Pancreas (tissue), 10 donors: ENCODE data around the gene CER1. TPM values are rescaled to one million over a fixed set of nuclear protein-coding genes. Genes with fewer than 3 reads are reported as not detected.

Experiments
- ATAC-seq, 4 donors: fragments of 200-7000 bp; cut with Tn5 transposase; one replicate each; pipeline versions ENCODE4 v1.8.0 to v1.9.1; 2020; ENCODE audit warnings: mild to moderate bottlenecking in 4 of 4, moderate library complexity in 4 of 4
- DNase-seq, 6 donors: peaks; one replicate each; pipeline ENCODE4 v3.0.0-alpha.2; 2020
- FAIRE-seq: peaks from 2 replicates; lab custom pipeline; 2012; peaks lifted over from hg19 to GRCh38; lab: Jason Lieb, UNC
- H3K27ac ChIP-seq, 4 donors: fragments of 200-600 bp; sonication (generic); 1 replicate in 3 of 4; 2 replicates in 1 of 4; pipeline versions ENCODE4 v1.5.0 to v1.8.0; 2020
- H3K27me3 ChIP-seq, 4 donors: fragments of 200-600 bp; one replicate each; pipeline ENCODE4 v1.8.0; 2021
- H3K36me3 ChIP-seq, 3 donors: fragments of 200-600 bp; sonication (generic) in 1 of 3; one replicate each; pipeline versions ENCODE4 v1.5.0 to v1.8.0; 2020 to 2021
- H3K4me1 ChIP-seq, 3 donors: fragments of 200-600 bp; one replicate each; pipeline ENCODE4 v1.8.0; 2021
- H3K4me3 ChIP-seq, 4 donors: fragments of 200-600 bp; sonication (generic) in 2 of 4; one replicate each; pipeline versions ENCODE4 v1.5.0 to v1.8.0; 2020 to 2021
- H3K9me3 ChIP-seq, 4 donors: fragments of 200-600 bp; one replicate each; pipeline ENCODE4 v1.8.0; 2021
- CTCF ChIP-seq, 4 donors: fragments of 200-600 bp; sonication (generic) in 3 of 4; IDR thresholded peaks; one replicate each; pipeline versions ENCODE4 v1.5.0 to v1.8.0; 2021; ENCODE audit warnings: antibody characterized with exemption in 4 of 4
- WGBS, 2 donors: extraction: QIAGEN DNeasy Blood & Tissue Kit; methylation state at CpG; one replicate each; pipeline ENCODE4 v1.1.7; 2013; 5-methylcytosine and 5-hydroxymethylcytosine counted together
- intact Hi-C, 3 donors: fragments of 100-400 bp; cut with DNase I; formaldehyde crosslinking; loops; one replicate each; pipeline versions ENCODE4 v1.11.1 to v1.14.2; 2022
- polyA plus RNA-seq, 2 donors: library from polyadenylated mRNA; stranded (reverse); fragments of 200-250 nt; gene quantifications; one replicate each; pipeline ENCODE4 v1.2.3, GENCODE V29; 2013
- total RNA-seq, 6 donors: library from RNA; stranded (reverse); fragmentation: NEBNext Ultra II Directional in 4 of 6; extraction: Animal tissue kit (Norgen Biotek cat#: 25700) in 4 of 6; gene quantifications; one replicate each; pipeline versions ENCODE4 v1.2.1 to v1.2.4, GENCODE V29; 2021 to 2023
- donor health status: healthy with polysubstance abuse.
- donor health status: DM: no; HTN: no; CAD: no; lungs with moderate emphysema.
- donor health status: DM: no; HTN: no; CAD: no.
- donor health status: control.
- donor health status: control.
- donor health status: Bipolar disorder and iron deficiency.
- donor health status: DM: yes; HTN: yes; CAD: no.
- donor health status: DM: no; HTN: no; CAD: no.
- donor health status: DM: no; HTN: no; CAD: no.
- donor health status: DM: yes; HTN: yes; CAD: no.

The CER1 gene
- total and polyA plus RNA-seq, 8 donors = 0.12 TPM; not detected in 7

- intact Hi-C loops = no loop called here
- ATAC-seq = peak; percentile 97 to 98 (median 98)
- H3K9me3 ChIP-seq = no peaks in the 10 kb centered on the region
- peak within 1 kb of the TSS; percentile 47 to 84 (median 72) for H3K4me3 ChIP-seq
- FAIRE-seq = no peak
- TF ChIP-seq CTCF (IDR thresholded peaks at IDR 0.05) = no peak
- WGBS, 2 donors = 1 to 2% methylated on average over 34 to 48 of the region's 50 CpGs
- H3K36me3 ChIP-seq = no peaks in the 10 kb centered on the region
- DNase-seq = peak; percentile 72 to 90 (median 77)
- H3K27me3 ChIP-seq = no peaks in the 10 kb centered on the region
- peak within 1 kb of the TSS; percentile 27 to 59 (median 38) for H3K27ac ChIP-seq
- H3K4me1 ChIP-seq = peaks cover 0 to 9% (median 0%) of the 10 kb centered on the region in 3 donors
These were observed 29.2 kb downstream of the CER1 start, which contains the start of gene ZDHHC21 for GRCh38 chr9:14693251-14693861. ZDHHC21 (minus strand) TSS chr9:14693432; CDS start chr9:14674340, 19,092 bp downstream.

GRCh38 chr9:14692470-14693250 lies 29.9 kb downstream of the CER1 start:
- H3K27me3 ChIP-seq = no peaks in the 10 kb centered on the region
- no peak for TF ChIP-seq CTCF (IDR thresholded peaks at IDR 0.05)
- FAIRE-seq (no peak), ATAC-seq (peak; percentile 55 to 71 (median 68)), DNase-seq (peak in 3 of 6 donors; percentile 6 to 66 (median 25))
- intact Hi-C loops = no loop called here
- H3K4me3 ChIP-seq = peak overlapping the region; percentile 47 to 84 (median 72)
- no peaks in the 10 kb centered on the region for H3K36me3 ChIP-seq
- H3K27ac ChIP-seq = peak overlapping the region; percentile 27 to 59 (median 38)
- no peaks in the 10 kb centered on the region for H3K9me3 ChIP-seq
- WGBS, 2 donors = 1% methylated on average over 17 to 35 of the region's 35 CpGs
- H3K4me1 ChIP-seq = peaks cover 0 to 9% (median 0%) of the 10 kb centered on the region in 3 donors

- Histone ChIP-seq H3K27ac (no peak overlapping the region), H3K9me3 (no peaks in the 10 kb centered on the region), H3K36me3 (peaks cover 0 to 8% (median 0%) of the 10 kb centered on the region in 3 donors), H3K4me3 (no peak overlapping the region), H3K4me1 (peaks cover 0 to 9% (median 0%) of the 10 kb centered on the region in 3 donors), H3K27me3 (no peaks in the 10 kb centered on the region)
- intact Hi-C loops = no loop called here
- DNase-seq (no peak), FAIRE-seq (no peak), ATAC-seq (no peak)
- WGBS, 2 donors = 74 to 75% methylated on average over 7 of the region's 7 CpGs
- no peak for TF ChIP-seq CTCF (IDR thresholded peaks at IDR 0.05)
These were observed 31.4 kb downstream of the CER1 start for GRCh38 chr9:14690948-14691730.

DNA sequence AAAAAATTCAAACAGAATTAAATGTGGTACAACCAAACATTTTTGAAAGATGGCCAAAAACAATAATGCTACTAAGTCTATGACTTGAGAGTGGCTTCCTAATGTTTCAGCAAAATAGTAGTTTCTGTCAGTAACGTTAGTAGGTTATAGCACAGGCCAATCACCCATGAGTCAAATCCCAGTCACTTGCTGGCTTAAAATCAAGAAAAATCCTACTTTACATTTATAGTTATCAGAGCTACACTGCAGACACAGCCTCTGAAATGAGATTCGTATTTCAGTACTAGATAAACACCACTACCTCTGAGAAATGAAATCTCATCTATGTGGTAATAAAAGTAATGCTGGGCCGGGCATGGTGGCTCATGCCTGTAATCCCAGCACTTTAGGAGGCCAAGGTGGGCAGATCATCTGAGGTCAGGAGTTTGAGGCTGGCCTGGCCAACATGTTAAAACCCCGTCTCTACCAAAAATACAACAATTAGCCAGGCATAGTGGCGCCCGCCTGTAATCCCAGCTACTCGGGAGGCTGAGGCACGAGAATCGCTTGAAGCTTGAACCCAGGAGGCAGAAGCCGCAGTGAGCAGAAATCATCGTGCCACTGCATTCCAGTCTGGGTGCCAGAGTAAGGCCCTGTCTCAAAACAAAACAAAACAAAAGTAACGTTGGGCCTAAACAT lies 35.4 kb downstream of the CER1 start:
- no peak for ATAC-seq

More for the DNA sequence above, 35.4 kb downstream of the CER1 start:
- no peak overlapping the region for H3K4me3 ChIP-seq
- no peak for DNase-seq
- peaks cover 0 to 8% (median 0%) of the 10 kb centered on the region in 3 donors for H3K36me3 ChIP-seq
- intact Hi-C loops = no loop called here
- H3K27ac ChIP-seq = no peak overlapping the region
- FAIRE-seq = no peak
- peaks cover 0 to 7% (median 0%) of the 10 kb centered on the region in 3 donors for H3K4me1 ChIP-seq
- WGBS, 2 donors = 91 to 92% methylated on average over 12 of the region's 12 CpGs
- no peak for TF ChIP-seq CTCF (IDR thresholded peaks at IDR 0.05)
- H3K27me3 ChIP-seq = no peaks in the 10 kb centered on the region
- no peaks in the 10 kb centered on the region for H3K9me3 ChIP-seq
